ENCODE measurements around the gene ATXN3. TPM values are rescaled to one million over a fixed set of nuclear protein-coding genes. Genes with fewer than 3 reads are reported as not detected.

Gene ATXN3
- total RNA-seq, 1 experiment from 2014 or later, result 33.1 TPM

GRCh38 chr14:92093320-92093719, 13.1 kb downstream of the ATXN3 start:
- TF ChIP-seq ZSCAN18 (CRISPR knock-in tag; IDR thresholded peaks at IDR 0.05), result no peak
- TF ChIP-seq, protein P1, sequence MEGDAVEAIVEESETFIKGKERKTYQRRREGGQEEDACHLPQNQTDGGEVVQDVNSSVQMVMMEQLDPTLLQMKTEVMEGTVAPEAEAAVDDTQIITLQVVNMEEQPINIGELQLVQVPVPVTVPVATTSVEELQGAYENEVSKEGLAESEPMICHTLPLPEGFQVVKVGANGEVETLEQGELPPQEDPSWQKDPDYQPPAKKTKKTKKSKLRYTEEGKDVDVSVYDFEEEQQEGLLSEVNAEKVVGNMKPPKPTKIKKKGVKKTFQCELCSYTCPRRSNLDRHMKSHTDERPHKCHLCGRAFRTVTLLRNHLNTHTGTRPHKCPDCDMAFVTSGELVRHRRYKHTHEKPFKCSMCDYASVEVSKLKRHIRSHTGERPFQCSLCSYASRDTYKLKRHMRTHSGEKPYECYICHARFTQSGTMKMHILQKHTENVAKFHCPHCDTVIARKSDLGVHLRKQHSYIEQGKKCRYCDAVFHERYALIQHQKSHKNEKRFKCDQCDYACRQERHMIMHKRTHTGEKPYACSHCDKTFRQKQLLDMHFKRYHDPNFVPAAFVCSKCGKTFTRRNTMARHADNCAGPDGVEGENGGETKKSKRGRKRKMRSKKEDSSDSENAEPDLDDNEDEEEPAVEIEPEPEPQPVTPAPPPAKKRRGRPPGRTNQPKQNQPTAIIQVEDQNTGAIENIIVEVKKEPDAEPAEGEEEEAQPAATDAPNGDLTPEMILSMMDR (IDR thresholded peaks at IDR 0.05), result no peak
- no peak for TF ChIP-seq IRF1 (CRISPR knock-in tag; IDR thresholded peaks at IDR 0.05)
- no peak for TF ChIP-seq PRRX2 (CRISPR knock-in tag; IDR thresholded peaks at IDR 0.05)
- TF ChIP-seq, protein P2, sequence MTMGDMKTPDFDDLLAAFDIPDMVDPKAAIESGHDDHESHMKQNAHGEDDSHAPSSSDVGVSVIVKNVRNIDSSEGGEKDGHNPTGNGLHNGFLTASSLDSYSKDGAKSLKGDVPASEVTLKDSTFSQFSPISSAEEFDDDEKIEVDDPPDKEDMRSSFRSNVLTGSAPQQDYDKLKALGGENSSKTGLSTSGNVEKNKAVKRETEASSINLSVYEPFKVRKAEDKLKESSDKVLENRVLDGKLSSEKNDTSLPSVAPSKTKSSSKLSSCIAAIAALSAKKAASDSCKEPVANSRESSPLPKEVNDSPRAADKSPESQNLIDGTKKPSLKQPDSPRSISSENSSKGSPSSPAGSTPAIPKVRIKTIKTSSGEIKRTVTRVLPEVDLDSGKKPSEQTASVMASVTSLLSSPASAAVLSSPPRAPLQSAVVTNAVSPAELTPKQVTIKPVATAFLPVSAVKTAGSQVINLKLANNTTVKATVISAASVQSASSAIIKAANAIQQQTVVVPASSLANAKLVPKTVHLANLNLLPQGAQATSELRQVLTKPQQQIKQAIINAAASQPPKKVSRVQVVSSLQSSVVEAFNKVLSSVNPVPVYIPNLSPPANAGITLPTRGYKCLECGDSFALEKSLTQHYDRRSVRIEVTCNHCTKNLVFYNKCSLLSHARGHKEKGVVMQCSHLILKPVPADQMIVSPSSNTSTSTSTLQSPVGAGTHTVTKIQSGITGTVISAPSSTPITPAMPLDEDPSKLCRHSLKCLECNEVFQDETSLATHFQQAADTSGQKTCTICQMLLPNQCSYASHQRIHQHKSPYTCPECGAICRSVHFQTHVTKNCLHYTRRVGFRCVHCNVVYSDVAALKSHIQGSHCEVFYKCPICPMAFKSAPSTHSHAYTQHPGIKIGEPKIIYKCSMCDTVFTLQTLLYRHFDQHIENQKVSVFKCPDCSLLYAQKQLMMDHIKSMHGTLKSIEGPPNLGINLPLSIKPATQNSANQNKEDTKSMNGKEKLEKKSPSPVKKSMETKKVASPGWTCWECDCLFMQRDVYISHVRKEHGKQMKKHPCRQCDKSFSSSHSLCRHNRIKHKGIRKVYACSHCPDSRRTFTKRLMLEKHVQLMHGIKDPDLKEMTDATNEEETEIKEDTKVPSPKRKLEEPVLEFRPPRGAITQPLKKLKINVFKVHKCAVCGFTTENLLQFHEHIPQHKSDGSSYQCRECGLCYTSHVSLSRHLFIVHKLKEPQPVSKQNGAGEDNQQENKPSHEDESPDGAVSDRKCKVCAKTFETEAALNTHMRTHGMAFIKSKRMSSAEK (CRISPR knock-in tag; IDR thresholded peaks at IDR 0.05; ENCODE audit: borderline replicate concordance), result no peak
- TF ChIP-seq, protein P3, sequence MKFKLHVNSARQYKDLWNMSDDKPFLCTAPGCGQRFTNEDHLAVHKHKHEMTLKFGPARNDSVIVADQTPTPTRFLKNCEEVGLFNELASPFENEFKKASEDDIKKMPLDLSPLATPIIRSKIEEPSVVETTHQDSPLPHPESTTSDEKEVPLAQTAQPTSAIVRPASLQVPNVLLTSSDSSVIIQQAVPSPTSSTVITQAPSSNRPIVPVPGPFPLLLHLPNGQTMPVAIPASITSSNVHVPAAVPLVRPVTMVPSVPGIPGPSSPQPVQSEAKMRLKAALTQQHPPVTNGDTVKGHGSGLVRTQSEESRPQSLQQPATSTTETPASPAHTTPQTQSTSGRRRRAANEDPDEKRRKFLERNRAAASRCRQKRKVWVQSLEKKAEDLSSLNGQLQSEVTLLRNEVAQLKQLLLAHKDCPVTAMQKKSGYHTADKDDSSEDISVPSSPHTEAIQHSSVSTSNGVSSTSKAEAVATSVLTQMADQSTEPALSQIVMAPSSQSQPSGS (CRISPR knock-in tag; IDR thresholded peaks at IDR 0.05; ENCODE audit: borderline replicate concordance, low read depth), result no peak
- no peak for TF ChIP-seq JUN (CRISPR knock-in tag; IDR thresholded peaks at IDR 0.05)
- TF ChIP-seq, protein P4, sequence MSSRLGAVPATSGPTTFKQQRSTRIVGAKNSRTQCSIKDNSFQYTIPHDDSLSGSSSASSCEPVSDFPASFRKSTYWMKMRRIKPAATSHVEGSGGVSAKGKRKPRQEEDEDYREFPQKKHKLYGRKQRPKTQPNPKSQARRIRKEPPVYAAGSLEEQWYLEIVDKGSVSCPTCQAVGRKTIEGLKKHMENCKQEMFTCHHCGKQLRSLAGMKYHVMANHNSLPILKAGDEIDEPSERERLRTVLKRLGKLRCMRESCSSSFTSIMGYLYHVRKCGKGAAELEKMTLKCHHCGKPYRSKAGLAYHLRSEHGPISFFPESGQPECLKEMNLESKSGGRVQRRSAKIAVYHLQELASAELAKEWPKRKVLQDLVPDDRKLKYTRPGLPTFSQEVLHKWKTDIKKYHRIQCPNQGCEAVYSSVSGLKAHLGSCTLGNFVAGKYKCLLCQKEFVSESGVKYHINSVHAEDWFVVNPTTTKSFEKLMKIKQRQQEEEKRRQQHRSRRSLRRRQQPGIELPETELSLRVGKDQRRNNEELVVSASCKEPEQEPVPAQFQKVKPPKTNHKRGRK (CRISPR knock-in tag; IDR thresholded peaks at IDR 0.05; ENCODE audit: borderline replicate concordance), result no peak
- TF ChIP-seq, protein P5, sequence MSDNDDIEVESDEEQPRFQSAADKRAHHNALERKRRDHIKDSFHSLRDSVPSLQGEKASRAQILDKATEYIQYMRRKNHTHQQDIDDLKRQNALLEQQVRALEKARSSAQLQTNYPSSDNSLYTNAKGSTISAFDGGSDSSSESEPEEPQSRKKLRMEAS (CRISPR knock-in tag; IDR thresholded peaks at IDR 0.05), result no peak
- TF ChIP-seq ZNF396 (CRISPR knock-in tag; IDR thresholded peaks at IDR 0.05; ENCODE audit: borderline replicate concordance), result no peak
- no peak for TF ChIP-seq MYBL2 (CRISPR knock-in tag; IDR thresholded peaks at IDR 0.05)
- TF ChIP-seq, protein P6, sequence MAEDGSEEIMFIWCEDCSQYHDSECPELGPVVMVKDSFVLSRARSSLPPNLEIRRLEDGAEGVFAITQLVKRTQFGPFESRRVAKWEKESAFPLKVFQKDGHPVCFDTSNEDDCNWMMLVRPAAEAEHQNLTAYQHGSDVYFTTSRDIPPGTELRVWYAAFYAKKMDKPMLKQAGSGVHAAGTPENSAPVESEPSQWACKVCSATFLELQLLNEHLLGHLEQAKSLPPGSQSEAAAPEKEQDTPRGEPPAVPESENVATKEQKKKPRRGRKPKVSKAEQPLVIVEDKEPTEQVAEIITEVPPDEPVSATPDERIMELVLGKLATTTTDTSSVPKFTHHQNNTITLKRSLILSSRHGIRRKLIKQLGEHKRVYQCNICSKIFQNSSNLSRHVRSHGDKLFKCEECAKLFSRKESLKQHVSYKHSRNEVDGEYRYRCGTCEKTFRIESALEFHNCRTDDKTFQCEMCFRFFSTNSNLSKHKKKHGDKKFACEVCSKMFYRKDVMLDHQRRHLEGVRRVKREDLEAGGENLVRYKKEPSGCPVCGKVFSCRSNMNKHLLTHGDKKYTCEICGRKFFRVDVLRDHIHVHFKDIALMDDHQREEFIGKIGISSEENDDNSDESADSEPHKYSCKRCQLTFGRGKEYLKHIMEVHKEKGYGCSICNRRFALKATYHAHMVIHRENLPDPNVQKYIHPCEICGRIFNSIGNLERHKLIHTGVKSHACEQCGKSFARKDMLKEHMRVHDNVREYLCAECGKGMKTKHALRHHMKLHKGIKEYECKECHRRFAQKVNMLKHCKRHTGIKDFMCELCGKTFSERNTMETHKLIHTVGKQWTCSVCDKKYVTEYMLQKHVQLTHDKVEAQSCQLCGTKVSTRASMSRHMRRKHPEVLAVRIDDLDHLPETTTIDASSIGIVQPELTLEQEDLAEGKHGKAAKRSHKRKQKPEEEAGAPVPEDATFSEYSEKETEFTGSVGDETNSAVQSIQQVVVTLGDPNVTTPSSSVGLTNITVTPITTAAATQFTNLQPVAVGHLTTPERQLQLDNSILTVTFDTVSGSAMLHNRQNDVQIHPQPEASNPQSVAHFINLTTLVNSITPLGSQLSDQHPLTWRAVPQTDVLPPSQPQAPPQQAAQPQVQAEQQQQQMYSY (CRISPR knock-in tag; IDR thresholded peaks at IDR 0.05), result no peak
- no peak for TF ChIP-seq KAT7 (CRISPR knock-in tag; IDR thresholded peaks at IDR 0.05; ENCODE audit: borderline replicate concordance)
- ChIA-PET POLR2A (no interaction called here), CTCF (interaction anchor here (1.0 to 1.2 kb wide), 4 partner anchors 13 to 259 kb away, joined by 5 to 7 read pairs (median 6); partner anchors contain the start of genes ATXN3, CPSF2 and NDUFB1)
- Mint-ChIP-seq H3K27me3 (ENCODE audit: low read depth) (no peaks in the 10 kb centered on the region), H3K4me3 (no peak overlapping the region), H3K27ac (no peak overlapping the region), H3K4me1 (no peaks in the 10 kb centered on the region), H3K36me3 (peaks cover 35% of the 10 kb centered on the region), H3K9me3 (0 out of 2 replicates have a peak, but pooled peaks cover 3% of the 10 kb centered on the region)
- ATAC-seq (peak; percentile 60; the same call in 1 of the 2 replicates), DNase-seq (ENCODE audit: low spot score) (no peak)
